A673 (cell line): ENCODE measurements around the gene FGGY. TPM values are rescaled to one million over a fixed set of nuclear protein-coding genes. Genes with fewer than 3 reads are reported as not detected.
A peak's percentile ranks its signal among the peaks of the same experiment; 100 is the strongest.

ENCODE experiments used
- BruUV-seq: library from RNA; stranded (reverse); fragments of 400-500 nt; replicated peaks from 2 replicates; lab custom pipeline; 2021; lab: Mats Ljungman, UMichigan
- CTCF ChIA-PET: fragments of 300-600 bp; sonication (Branson Sonifier 250); formaldehyde crosslinking; loops from one replicate; lab custom pipeline; 2022; ENCODE audit warnings: antibody characterized with exemption; lab: Charles Lee
- POLR2A ChIA-PET: fragments of 300-600 bp; sonication (Branson Sonifier 250); formaldehyde crosslinking; loops from one replicate; lab custom pipeline; 2022; ENCODE audit warnings: antibody characterized with exemption; ENCODE audit not compliant: low non-redundant PET; lab: Charles Lee
- DNase-seq: peaks from one replicate; pipeline ENCODE4 v3.0.0-alpha.2; 2015; ENCODE audit warnings: low spot score
- H3K27ac ChIP-seq: fragments of 200-600 bp; sonication (generic); 2 replicates; pipeline ENCODE4 v1.5.1; 2016; ENCODE audit warnings: mixed run types, low read depth, mild to moderate bottlenecking, mixed read lengths, antibody characterized with exemption, low read length; ENCODE audit not compliant: poor library complexity, severe bottlenecking
- H3K27me3 ChIP-seq: fragments of 200-600 bp; sonication (generic); replicated peaks from 2 replicates; pipeline ENCODE4 v1.6.1; 2017; ENCODE audit warnings: mixed run types, low read depth, mild to moderate bottlenecking, mixed read lengths, antibody characterized with exemption, low read length; ENCODE audit not compliant: insufficient read depth, poor library complexity
- H3K36me3 ChIP-seq: fragments of 200-600 bp; sonication (generic); 2 replicates; pipeline ENCODE4 v1.6.1; 2016; ENCODE audit warnings: mixed run types, mild to moderate bottlenecking, mixed read lengths, antibody characterized with exemption, low read length; ENCODE audit not compliant: insufficient read depth, poor library complexity, severe bottlenecking
- H3K4me1 ChIP-seq: fragments of 200-600 bp; sonication (generic); 2 replicates; pipeline ENCODE4 v1.6.1; 2017; ENCODE audit warnings: mixed run types, mild to moderate bottlenecking, mixed read lengths, antibody characterized with exemption, low read length; ENCODE audit not compliant: insufficient read depth, poor library complexity, severe bottlenecking
- H3K4me3 ChIP-seq: fragments of 200-600 bp; sonication (generic); 2 replicates; pipeline ENCODE4 v1.5.1; 2016; ENCODE audit warnings: low read depth, mixed run types, mild to moderate bottlenecking, mixed read lengths, low read length; ENCODE audit not compliant: poor library complexity, severe bottlenecking
- H3K9me3 ChIP-seq: fragments of 200-600 bp; sonication (generic); 2 replicates; pipeline ENCODE4 v1.6.1; 2016; ENCODE audit warnings: mixed run types, low read depth, mild to moderate bottlenecking, mixed read lengths, antibody characterized with exemption, low read length; ENCODE audit not compliant: poor library complexity, severe bottlenecking
- CTCF ChIP-seq: fragments of 300-800, 200-600 bp; sonication (generic); conservative IDR thresholded peaks from 2 replicates; pipeline ENCODE4 v1.5.1; 2017; ENCODE audit warnings: low read depth, mild to moderate bottlenecking, antibody characterized with exemption, low read length, moderate library complexity, mixed read lengths
- EZH2 ChIP-seq: fragments of 200-600 bp; sonication (generic); IDR thresholded peaks from 2 replicates; pipeline ENCODE4 v1.6.1; 2017; ENCODE audit warnings: borderline replicate concordance, low read depth, mild to moderate bottlenecking, mixed read lengths, antibody characterized with exemption, low read length; ENCODE audit not compliant: poor library complexity, severe bottlenecking
- intact Hi-C: fragments of 100-400 bp; cut with micrococcal nuclease; formaldehyde crosslinking; loops from one replicate; pipeline ENCODE4 v1.10.0; 2022; ENCODE audit not compliant: unreplicated experiment
- total RNA-seq: library from RNA; stranded (reverse); gene quantifications from 2 replicates; pipeline ENCODE4 v1.2.3, GENCODE V29; 2021

FGGY gene
- total RNA-seq, 1 experiment from 2014 or later, result 2.6 TPM

GRCh38 chr1:59482986-59483385 lies 186.1 kb downstream of the FGGY start:
- Histone ChIP-seq H3K36me3 (no peaks in the 10 kb centered on the region), H3K4me1 (peaks cover 5% of the 10 kb centered on the region), H3K27me3 (no peaks in the 10 kb centered on the region), H3K9me3 (no peaks in the 10 kb centered on the region), H3K27ac (no peak overlapping the region), H3K4me3 (no peak overlapping the region)
- ChIA-PET CTCF (no interaction called here), POLR2A (no interaction called here)
- TF ChIP-seq CTCF (no peak), EZH2 (no peak)
- no TSS peak for BruUV-seq
- intact Hi-C loops, result no loop called here
- DNase-seq, result no peak

DNA sequence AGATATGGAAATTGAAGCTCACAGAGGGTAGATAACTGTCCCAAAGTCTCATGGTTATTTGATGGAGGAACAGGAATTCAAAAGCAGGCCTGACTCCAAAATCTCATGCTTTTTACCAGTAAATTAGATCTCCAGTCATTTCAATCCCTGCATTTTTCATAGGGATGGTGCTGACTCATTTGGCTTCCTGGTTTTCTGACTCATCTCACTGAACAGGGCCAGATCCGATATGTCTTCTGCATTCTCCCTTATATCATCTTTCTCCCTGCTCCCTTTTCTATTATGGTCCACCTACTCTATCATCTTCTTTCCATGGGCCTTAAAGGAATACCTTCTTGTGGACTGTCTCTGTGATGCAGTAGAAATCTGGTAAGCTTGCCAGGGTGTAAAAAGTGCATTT lies 187.2 kb downstream of the FGGY start:
- peak; percentile 58 for DNase-seq
- CTCF ChIA-PET, result no interaction called here
- intact Hi-C loops, result no loop called here
- POLR2A ChIA-PET, result no interaction called here
- Histone ChIP-seq H3K27me3 (no peaks in the 10 kb centered on the region), H3K9me3 (no peaks in the 10 kb centered on the region), H3K27ac (no peak overlapping the region), H3K4me3 (no peak overlapping the region), H3K36me3 (no peaks in the 10 kb centered on the region), H3K4me1 (peaks cover 5% of the 10 kb centered on the region)
- TF ChIP-seq CTCF (no peak), EZH2 (no peak)
- BruUV-seq, result no TSS peak

DNA sequence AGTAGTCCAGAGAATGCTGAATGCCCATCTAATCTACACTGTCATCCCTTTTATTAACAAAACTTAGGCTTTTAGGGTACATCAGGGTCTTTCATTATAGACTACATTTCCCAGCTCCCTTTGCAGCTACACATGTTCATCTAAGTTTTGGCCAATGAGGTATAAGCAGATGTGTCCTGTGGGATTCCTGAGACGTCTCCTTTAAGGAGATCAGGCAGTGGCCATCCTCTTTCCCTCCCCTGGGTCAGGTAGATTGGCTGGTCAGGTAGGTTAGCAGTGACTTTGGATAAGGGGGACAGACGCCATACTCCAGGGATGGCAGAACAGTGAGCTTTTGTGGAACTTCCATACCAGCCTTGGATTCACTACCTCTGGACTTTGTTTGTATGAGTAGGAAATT lies 188.3 kb downstream of the FGGY start:
- H3K4me3 ChIP-seq, result no peak overlapping the region
- no peaks in the 10 kb centered on the region for H3K27me3 ChIP-seq
- DNase-seq, result no peak
- POLR2A ChIA-PET, result no interaction called here
- BruUV-seq, result no TSS peak
- no peaks in the 10 kb centered on the region for H3K9me3 ChIP-seq
- intact Hi-C loops, result no loop called here
- H3K4me1 ChIP-seq, result peaks cover 5% of the 10 kb centered on the region
- H3K36me3 ChIP-seq, result no peaks in the 10 kb centered on the region
- CTCF ChIA-PET, result no interaction called here
- H3K27ac ChIP-seq, result no peak overlapping the region
- TF ChIP-seq CTCF (no peak), EZH2 (no peak)
